ENCODE data around the gene ANKS1B. TPM values are rescaled to one million over a fixed set of nuclear protein-coding genes. Genes with fewer than 3 reads are reported as not detected.

The ANKS1B gene
- total and polyA plus RNA-seq, 4 donors: 0.03 to 3.4 (median 0.53) TPM

DNA sequence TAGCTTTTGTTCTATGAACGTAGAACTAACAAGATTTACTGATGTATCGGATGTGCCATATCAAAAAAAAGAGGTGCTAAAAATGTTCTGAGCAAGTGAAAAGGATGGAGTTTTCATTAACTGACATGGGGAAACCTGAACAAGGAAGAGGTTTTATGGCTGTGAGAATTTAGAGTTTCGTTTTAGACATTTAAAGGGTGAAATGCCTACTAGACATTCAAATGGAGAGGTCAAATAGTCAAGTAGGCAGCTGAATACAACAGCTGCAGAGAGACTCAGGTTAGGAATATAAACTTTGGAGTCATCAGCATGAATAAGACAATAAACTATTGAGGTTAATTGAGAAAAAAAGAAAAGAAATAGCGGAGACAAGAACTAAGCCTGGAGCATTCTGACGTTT, 702.1 kb downstream of the ANKS1B start:
- no peak for TF ChIP-seq HNF4G (IDR thresholded peaks at IDR 0.05)
- no peak for TF ChIP-seq ATF3 (IDR thresholded peaks at IDR 0.05)
- TF ChIP-seq FOXA1 (IDR thresholded peaks at IDR 0.05): no peak
- no peak for TF ChIP-seq FOXA2 (IDR thresholded peaks at IDR 0.05)
- TF ChIP-seq TAF1 (conservative IDR thresholded peaks at IDR 0.05): no peak
- TF ChIP-seq SP1 (IDR thresholded peaks at IDR 0.05): no peak
- TF ChIP-seq, protein P1, sequence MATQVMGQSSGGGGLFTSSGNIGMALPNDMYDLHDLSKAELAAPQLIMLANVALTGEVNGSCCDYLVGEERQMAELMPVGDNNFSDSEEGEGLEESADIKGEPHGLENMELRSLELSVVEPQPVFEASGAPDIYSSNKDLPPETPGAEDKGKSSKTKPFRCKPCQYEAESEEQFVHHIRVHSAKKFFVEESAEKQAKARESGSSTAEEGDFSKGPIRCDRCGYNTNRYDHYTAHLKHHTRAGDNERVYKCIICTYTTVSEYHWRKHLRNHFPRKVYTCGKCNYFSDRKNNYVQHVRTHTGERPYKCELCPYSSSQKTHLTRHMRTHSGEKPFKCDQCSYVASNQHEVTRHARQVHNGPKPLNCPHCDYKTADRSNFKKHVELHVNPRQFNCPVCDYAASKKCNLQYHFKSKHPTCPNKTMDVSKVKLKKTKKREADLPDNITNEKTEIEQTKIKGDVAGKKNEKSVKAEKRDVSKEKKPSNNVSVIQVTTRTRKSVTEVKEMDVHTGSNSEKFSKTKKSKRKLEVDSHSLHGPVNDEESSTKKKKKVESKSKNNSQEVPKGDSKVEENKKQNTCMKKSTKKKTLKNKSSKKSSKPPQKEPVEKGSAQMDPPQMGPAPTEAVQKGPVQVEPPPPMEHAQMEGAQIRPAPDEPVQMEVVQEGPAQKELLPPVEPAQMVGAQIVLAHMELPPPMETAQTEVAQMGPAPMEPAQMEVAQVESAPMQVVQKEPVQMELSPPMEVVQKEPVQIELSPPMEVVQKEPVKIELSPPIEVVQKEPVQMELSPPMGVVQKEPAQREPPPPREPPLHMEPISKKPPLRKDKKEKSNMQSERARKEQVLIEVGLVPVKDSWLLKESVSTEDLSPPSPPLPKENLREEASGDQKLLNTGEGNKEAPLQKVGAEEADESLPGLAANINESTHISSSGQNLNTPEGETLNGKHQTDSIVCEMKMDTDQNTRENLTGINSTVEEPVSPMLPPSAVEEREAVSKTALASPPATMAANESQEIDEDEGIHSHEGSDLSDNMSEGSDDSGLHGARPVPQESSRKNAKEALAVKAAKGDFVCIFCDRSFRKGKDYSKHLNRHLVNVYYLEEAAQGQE (IDR thresholded peaks at IDR 0.05): no peak
- no peak for TF ChIP-seq CTCF (IDR thresholded peaks at IDR 0.05; ENCODE audit: low read depth, low read length, missing input control)
- no peak for TF ChIP-seq NR2F2 (IDR thresholded peaks at IDR 0.05)
- TF ChIP-seq EGR1 (IDR thresholded peaks at IDR 0.05; ENCODE audit: low read depth in 2 of 2): no peak
- no peak for TF ChIP-seq RAD21 (IDR thresholded peaks at IDR 0.05)
- no peak for TF ChIP-seq RXRA (IDR thresholded peaks at IDR 0.05)
- no peak for TF ChIP-seq HNF4A (conservative IDR thresholded peaks at IDR 0.05)
- TF ChIP-seq GABPA (IDR thresholded peaks at IDR 0.05 in 1 of 2, conservative IDR thresholded peaks at IDR 0.05 in 1 of 2): no peak
- TF ChIP-seq YY1 (IDR thresholded peaks at IDR 0.05): no peak
- H3K4me1 ChIP-seq (ENCODE audit: control insufficient read depth in 4 of 4, insufficient read depth in 4 of 4, low read length in 3 of 4): no peaks in the 10 kb centered on the region
- 74% methylated on average over 5 of the region's 5 CpGs for WGBS
- no peak for DNase-seq (ENCODE audit: low spot score)
- no peaks in the 10 kb centered on the region for H3K36me3 ChIP-seq (ENCODE audit: control insufficient read depth in 4 of 4, insufficient read depth in 3 of 4, low read depth in 1 of 4, low read length in 3 of 4)
- H3K27me3 ChIP-seq (ENCODE audit: control insufficient read depth in 4 of 4, insufficient read depth in 4 of 4, low read length in 3 of 4): no peaks in the 10 kb centered on the region
- no peak overlapping the region for H3K4me3 ChIP-seq (ENCODE audit: low read depth in 1 of 3, low read length in 3 of 3)
- no peak overlapping the region for H3K9ac ChIP-seq (ENCODE audit: low read depth in 1 of 2, low read length in 2 of 2)
- no peaks in the 10 kb centered on the region for H3K9me3 ChIP-seq (ENCODE audit: control insufficient read depth in 4 of 4, low read length in 3 of 4)
- H3K27ac ChIP-seq (ENCODE audit: low read depth in 1 of 2, low read length in 2 of 2): no peak overlapping the region

- WGBS: 91% methylated on average over 1 of the region's 1 CpG
These were observed 702.6 kb downstream of the ANKS1B start for GRCh38 chr12:99282086-99282485.

More at GRCh38 chr12:99282086-99282485, 702.6 kb downstream of the ANKS1B start:
- H3K27me3 ChIP-seq (ENCODE audit: control insufficient read depth in 4 of 4, insufficient read depth in 4 of 4, low read length in 3 of 4): no peaks in the 10 kb centered on the region
- no peaks in the 10 kb centered on the region for H3K36me3 ChIP-seq (ENCODE audit: control insufficient read depth in 4 of 4, insufficient read depth in 3 of 4, low read depth in 1 of 4, low read length in 3 of 4)
- TF ChIP-seq HNF4A (conservative IDR thresholded peaks at IDR 0.05) (no peak), RAD21 (IDR thresholded peaks at IDR 0.05) (no peak), RXRA (IDR thresholded peaks at IDR 0.05) (no peak), ZBTB33 (IDR thresholded peaks at IDR 0.05) (no peak), YY1 (IDR thresholded peaks at IDR 0.05) (no peak), CTCF (IDR thresholded peaks at IDR 0.05; ENCODE audit: low read depth, low read length, missing input control) (no peak), TAF1 (conservative IDR thresholded peaks at IDR 0.05) (no peak), FOXA2 (IDR thresholded peaks at IDR 0.05) (no peak), FOXA1 (IDR thresholded peaks at IDR 0.05) (no peak), HNF4G (IDR thresholded peaks at IDR 0.05) (no peak), JUND (IDR thresholded peaks at IDR 0.05) (no peak), GABPA (IDR thresholded peaks at IDR 0.05 in 1 of 2, conservative IDR thresholded peaks at IDR 0.05 in 1 of 2) (no peak), EGR1 (IDR thresholded peaks at IDR 0.05; ENCODE audit: low read depth in 2 of 2) (no peak), ATF3 (IDR thresholded peaks at IDR 0.05) (no peak)
- TF ChIP-seq, protein P1 (IDR thresholded peaks at IDR 0.05): no peak
- H3K27ac ChIP-seq (ENCODE audit: low read depth in 1 of 2, low read length in 2 of 2): no peak overlapping the region
- no peaks in the 10 kb centered on the region for H3K4me1 ChIP-seq (ENCODE audit: control insufficient read depth in 4 of 4, insufficient read depth in 4 of 4, low read length in 3 of 4)
- no peaks in the 10 kb centered on the region for H3K9me3 ChIP-seq (ENCODE audit: control insufficient read depth in 4 of 4, low read length in 3 of 4)
- H3K4me3 ChIP-seq (ENCODE audit: low read depth in 1 of 3, low read length in 3 of 3): no peak overlapping the region
- no peak overlapping the region for H3K9ac ChIP-seq (ENCODE audit: low read depth in 1 of 2, low read length in 2 of 2)
- no peak for DNase-seq (ENCODE audit: low spot score)
